ENCODE data around the gene RSPH1.

Gene RSPH1

DNA sequence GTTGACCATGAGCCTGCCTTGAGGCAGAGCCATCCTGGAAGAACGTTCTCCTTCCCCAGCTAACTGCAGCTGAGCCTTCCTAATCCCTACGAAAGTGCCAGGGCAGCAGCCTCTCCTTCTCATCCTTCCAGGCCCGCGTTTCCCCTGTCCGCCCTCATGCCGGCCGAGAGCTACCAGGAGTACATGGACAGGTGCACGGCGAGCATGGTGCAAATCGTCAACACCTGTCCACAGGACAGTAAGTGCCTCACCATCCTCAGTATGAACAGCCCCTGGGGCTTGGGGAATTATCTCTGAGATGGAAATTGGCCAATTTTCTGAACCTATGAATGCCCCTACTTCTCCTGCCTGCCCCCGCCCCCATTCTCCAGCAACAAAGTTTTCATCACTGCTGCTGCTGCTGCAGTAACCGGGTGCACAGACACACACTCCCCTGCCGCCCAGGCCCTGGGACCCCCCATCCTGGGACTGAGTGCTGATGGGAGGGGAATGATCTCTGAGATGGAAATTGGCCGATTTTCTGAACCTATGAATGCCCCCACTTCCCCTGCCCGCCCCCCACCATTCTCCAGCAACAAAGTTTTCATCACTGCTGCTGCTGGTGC lies 52.7 kb downstream of the RSPH1 start:
- no peak for DNase-seq

DNA sequence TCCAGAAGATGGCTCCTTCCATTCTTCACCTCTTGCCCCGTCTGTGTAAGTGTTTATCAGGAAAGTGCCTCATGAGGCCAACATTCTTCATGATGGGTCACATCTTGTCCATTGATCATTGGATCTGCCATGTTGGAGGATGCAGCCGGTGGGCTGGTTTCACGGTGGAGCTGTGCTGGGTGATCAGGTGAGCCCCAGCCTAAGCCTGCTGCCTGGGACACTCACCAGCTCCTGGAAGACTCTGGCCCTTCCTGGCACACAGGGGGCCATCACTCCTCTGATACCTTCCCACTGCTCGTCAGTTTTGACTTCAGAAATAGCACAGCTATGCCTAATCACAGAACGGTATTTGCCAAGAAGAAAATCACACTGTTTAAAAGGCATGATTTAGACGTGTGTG lies 54.1 kb downstream of the RSPH1 start:
- DNase-seq = no peak

DNA sequence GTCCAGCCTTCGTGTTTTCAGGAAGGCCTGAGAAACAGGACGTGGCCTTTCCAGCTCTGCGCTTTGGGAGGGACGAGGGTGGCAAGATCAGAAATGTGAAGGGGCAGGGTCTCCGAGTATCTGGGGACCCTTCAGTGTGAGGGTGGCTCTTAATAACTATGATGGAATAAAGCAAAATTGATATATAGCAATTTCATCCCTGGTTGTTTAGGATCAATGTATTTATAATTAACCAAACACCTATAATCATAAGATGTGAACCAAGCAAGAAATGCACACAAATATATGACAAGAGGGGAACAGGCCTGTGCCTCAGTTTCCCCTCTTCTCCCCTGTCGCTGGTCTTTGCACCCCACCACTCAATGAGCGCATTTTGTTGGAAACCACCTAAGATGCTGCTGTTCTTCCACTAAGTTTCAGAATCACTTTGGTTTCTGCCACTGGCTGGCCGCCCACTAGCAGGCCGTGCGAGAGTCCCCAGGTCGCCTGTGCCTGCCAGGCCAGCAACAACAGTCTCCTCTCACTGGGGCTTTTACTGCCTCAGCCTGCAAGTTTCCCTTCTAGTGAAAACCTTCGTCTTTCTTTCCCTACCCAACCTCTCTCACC lies 55.7 kb downstream of the RSPH1 start:
- no peak for DNase-seq

DNA sequence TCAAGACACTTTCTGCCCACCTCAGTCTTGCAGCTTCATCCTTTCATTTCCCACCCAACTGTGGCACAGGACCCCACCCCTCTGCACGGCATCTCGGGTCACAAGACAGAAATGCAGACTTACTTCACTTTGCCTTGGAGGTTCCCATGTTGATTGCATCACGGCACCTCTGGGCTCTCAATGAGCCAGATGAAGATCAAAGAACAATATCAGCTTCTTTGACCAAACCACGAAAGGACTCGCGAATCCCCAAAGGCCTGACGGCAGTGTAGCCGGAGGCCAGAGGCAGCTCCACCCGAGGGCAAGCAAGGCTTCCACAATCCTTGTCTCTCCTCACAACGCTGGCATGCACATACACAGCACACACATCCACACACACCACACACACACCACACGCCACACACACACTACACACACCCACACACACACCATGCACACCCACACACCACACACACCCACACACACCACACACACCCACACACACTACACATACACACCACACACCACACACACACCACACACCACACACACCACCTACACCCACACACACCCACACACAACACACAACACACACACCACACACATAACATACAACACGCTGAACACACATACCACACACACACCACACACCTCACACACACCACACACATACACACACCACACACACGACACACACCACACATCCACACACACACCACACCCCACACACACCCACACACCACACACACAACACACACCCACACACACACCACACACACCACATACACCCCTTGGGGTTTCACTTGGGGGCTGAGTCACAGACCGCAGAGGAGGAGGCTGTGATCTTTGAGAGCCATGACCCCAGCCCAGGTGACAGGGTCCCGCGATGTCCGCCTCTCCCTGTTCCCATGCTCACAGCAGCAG lies 56.5 kb downstream of the RSPH1 start:
- DNase-seq = no peak

DNA sequence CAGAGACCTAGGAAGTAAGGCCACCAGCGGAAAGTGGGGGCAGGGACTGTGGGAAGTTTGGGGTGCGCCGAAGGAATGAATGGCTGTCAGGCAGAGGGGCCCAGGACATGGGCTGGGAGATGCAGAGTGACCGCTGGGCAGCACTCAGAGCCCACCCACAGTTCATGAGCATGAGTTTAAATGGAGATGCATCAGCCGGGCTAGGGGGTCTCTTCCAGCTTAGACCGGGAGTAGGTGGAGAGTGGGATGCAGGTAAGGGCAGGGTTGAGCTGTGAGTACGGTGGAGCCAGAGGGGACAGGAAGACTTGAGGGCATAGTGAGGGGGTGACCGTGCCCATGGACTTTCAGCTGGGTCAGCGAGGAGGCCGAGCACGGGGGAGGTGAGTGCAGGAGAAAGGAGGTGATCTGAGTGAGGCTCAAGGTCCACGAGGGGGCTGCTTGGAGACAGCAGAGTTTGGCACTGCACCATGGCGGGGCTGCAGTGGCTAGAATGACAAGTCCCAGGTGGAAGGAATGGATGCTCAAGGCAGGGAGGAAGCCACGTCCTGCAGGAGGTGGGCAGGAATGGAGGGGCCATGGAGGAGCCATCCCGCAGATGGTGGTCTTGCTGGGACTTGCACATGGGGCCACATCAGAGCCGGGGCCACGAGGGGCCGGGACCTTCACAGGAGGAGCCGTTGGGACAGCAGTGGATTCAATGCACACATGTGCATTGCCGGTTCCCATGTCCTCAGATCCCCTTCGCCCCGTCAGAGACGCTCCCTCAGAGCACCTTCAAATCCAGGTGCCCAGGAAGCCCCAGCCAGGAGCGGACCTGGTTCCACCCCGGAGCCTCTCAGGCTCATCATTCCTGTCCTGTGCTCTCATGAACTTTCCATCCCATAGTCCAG lies 57.5 kb downstream of the RSPH1 start:
- no peak for DNase-seq

DNA sequence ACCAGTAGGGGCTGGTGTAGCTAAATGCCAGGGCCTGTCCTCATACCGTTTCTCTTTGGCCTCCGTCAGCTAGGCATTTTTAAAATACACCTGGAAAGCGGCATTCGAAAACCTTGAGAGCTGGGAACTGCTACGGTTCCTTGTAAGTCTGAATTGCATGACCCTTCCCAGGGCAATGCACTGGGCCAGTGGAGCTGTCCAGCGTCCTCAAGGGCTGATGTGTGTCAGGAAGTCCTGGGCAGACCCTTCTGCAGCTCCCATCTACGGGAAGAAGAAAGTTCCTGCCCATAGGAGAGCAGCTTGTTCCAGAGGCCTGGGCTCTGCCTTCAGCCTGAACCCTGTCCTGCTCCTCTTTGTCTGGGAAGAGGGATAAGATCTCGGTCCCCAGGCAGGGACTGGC lies 58.2 kb downstream of the RSPH1 start:
- no peak for DNase-seq

DNA sequence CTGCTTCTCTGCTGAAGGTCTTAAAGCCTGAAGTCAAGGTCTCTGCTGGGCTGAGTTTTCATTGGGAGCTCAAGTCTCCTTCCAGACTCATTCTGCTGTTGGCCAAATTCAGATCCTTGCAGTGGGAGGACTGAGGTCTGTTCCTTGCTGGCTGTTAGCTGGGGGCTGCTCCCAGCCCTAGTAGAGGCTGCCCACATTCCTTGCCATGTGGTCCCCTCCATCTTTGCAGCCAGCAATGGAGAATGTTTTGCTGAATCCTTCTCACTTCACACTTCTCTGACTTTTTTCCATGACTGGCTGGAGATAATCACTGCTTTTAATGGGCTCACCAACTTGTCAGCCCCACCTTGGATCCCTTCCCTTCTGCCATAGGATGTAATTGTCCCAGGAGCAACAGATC lies 59.1 kb downstream of the RSPH1 start:
- no peak for DNase-seq

DNA sequence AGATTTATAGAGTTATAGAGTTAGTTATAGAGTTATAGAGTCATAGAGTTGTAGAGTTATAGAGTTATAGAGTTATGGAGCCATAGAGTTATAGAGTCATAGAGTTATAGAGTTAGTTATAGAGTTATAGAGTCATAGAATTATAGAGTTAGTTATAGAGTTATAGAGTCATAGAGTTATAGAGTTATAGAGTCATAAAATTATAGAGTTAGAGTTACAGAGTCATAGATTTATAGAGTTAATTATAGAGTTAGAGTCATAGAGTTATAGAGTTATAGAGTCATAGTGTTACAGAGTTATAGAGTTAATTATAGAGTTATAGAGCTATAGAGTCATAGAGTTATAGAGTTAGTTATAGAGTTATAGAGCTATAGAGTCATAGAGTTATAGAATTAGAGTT lies 60.2 kb downstream of the RSPH1 start:
- DNase-seq = no peak

DNA sequence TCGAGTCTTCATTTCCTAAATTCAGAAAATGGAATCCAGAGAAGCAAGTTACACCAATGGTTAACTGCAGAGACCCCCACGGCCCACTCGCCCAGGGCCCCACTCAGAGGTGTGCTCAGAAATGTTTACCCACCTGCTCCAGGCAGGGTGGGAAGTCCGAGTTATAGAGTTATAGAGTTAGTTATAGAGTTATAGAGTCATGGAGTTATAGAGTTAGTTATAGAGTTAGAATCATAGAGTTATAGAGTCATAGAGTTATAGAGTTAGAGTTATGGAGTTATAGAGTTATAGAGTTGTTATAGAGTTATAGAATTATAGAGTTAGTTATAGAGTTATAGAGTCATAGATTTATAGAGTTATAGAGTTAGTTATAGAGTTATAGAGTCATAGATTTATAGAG lies 60.6 kb downstream of the RSPH1 start:
- DNase-seq = no peak

DNA sequence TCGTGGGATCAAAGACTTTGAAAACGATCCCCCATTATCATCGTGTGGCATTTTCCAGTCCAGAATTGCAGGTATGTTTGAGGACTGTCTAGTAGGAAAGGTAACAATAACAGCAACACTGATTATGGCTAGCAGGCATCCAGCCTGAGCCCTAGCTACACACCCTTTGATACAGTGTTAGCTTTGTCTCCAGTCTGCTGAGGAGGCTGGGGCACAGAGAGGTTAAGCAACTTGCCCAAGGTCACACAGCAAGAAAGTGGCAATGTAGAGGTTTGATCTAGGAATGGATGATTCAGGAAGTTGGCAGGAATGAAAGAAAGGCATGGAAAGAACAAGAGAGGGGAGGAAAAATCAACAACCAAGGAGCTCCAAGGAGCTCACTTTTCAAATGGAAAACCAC lies 61.1 kb downstream of the RSPH1 start:
- no peak for DNase-seq

DNA sequence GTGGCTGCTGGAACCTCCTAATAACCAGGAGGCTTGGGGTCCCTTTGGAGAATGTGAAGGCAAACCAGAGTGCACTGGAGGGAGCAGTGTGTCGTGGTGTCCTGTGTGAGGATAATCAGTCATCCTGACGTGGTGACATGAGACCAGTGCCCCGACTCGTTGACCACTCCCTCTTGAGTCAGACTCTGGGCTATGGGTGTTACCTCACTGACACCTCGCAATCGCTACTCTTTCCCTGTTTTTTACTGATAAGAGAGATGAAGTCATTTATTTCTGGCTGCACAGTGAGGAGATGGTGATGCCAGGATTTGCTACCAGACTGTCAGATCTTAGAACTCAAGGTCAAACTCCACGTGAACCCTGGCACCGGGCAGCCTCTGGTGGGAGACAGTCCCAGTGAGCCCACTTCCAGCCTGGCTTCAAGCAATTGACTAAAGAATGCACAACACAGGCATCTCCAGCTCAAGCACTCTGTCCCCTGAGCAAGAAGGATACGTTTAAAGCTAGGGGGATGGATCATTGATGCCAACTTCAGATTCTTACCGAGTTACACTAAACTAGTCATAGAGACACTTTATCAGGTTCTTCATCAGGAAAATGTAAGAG lies 62.0 kb downstream of the RSPH1 start:
- DNase-seq = no peak

DNA sequence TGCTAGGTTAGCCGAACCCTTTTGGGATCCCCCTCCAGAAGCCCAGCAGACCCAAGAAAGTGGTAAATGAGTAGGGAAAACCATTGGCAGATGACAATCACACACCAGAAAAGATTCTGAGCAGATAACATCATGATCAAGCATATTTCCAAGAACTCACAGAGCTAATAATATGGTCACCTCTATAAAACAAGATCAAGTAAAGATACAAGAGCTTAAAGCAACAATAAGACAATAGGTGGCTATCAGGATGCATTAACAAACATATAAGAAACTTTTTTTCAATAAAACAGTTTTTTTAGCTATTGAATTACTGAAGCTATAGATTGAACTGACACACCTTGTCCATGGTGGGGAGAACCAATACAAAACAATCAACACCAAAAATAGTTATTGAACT lies 63.3 kb downstream of the RSPH1 start:
- DNase-seq = no peak

DNA sequence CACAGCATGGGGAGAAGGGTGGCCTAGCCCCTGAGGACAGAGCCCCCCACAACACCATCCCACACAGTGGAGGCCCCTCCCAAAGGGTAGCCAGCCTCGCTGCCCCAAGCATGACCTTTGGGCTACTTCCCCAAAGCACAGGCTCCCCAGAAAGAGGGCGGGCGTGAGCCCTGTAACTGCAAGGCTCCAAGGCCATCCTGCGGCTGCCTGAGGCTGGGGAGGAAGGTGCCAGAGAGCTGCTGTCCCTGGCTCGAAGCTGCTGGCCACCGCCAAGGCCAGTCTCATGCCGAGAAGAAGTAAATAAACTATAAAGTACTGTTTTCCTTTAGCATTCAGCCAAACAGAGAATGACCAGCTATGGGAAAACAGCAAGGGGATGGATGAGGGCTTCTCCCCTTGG lies 64.8 kb downstream of the RSPH1 start:
- DNase-seq = no peak

DNA sequence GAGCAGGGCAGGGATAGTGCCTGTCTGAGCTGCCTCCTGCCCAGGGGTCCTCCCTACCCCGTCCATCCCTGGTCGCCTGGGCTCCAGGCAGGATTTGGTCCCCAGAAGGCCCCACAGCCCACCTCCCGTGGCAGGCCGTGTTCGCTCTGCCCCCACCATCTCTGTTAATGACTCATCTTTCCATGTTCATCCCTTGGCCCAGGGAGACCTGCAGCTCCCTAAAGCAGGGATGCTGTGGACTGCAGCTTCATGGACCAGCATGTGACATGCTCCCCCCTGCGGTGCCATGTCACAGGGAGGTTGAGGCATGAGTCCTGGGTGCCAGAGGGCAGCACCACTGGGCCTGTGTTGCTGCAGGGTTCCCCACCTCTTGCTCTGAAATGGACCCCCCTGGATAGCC lies 65.5 kb downstream of the RSPH1 start:
- DNase-seq = no peak

DNA sequence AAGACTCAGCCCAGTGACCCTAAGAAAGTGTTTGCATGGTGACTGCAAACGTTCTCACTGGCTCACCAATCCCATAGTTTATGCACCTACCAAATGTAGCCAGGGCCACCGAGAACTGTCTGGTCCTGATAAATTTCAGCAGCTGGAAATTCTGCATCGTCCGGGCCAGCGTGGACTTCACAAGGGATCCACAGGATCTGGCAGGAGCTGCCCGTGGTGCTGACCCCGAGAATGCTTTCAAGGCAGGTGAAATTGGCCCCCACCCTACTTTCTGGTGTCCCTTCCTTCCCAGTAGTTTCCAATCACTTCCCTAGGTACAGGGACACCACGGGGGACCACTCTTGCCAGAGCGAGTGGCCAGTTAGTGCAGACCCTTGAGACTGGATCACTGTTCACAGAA lies 66.2 kb downstream of the RSPH1 start:
- no peak for DNase-seq

DNA sequence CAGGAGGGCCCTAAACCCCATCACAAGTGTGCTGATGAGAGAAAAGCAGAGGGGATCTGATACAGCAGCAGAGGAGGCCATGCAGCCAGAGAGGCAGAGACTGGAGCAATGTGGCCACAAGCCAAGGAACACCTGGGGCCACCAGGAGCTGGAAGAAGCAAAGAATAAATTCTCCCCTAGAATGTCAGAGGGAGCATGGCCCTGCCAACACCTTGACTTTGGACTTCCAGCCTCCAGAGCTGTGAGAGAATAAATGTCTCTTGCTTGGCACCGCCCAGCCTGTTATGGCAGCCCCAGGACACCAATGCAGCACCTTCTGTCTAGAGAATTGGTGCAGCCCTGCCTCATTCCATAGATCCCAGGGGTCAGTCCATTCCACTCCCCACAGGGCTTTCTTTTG lies 67.0 kb downstream of the RSPH1 start:
- DNase-seq = no peak

DNA sequence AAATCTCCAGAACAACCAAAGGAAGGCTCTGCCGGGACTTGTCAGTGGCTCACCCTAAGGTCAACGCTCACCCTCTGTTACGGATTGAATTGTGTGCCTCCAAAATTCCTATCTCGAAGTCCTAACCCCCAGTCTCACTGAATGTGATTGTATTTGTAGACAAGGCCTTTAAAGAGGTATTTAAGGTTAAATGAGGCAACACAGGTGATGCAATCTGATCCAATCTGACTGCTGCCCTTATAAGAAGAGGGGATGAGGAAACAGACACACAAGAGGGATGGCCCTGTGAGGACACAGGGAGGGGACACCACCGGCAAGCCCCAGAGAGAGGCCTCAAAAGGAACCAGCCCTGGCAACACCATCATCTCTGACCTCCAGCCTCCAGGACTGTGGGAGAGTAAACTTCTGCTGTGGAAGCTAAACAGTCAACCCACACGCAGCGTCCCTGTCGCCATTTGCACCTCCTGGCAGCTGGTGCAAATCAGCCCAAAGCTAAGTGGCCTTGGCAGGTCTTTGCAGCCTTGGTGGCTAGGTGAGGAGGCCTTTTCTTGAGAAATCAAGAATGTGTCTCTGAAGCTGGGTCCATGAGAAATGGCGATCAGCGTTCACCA lies 68.1 kb downstream of the RSPH1 start:
- DNase-seq = no peak

DNA sequence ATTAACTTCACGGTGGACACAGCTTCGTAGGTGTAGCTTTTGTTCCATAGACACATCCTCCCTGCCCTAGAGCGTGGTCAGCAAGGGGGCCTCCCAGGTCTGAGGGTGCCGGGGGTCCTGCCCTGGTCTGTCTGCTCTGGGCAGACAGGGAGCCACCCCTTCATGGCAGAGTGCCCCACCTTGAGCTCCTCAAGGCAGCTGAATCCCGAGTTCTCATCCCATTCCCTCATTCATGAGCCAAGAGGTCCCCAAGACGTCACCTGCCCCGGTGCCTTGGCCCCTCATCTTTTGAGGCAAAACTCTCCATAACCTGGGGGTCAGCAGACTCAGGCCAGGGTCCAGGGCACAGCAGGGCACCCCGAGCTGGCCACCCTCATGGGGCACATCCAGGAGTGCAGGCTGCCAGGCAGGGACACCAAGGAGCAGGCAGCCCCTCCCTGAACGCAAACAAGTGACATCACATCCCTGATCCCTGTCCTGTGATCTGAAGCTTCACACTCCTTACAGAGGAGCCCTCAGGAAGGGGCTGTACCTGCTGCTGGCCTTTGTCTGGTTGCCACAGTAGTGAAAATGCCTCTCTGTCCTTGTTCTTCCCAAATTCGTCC lies 69.0 kb downstream of the RSPH1 start:
- DNase-seq = no peak

DNA sequence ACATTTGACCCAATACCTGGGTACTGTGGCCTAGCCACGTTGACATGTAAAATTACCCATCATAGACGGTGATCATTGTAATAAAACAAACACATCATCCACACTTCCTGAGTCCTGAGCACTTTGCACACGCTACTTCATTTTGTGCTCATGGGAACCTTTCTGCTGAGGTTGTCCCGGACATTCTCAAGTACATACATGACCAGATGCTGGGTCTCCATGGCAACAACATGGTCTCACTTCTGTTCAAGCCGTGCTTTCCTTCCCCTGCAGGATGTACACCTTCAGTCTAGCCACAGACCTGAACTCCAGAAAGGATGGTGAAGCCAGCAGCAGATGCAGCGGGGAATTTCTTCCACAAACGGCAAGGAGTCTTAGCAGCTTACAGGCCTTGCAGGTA lies 69.6 kb downstream of the RSPH1 start:
- DNase-seq = no peak

DNA sequence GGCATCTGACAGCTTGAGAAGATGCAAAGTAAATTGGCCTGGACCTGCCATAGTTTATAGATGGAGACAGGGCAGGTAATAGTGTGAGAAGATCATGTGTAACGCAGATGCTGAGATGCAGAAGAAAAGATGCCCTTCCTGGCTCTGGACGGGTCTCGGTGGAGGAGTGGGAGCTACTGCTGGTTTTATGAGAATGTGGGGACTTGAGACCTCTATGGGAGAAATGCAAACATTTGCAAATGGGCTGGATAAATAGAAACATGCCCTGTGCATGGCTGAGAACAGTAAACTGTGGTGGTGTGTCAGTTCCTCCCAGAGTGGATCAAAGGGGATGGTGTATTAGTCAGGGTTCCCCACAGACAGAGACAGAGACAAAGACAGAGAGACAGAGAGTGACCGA lies 70.4 kb downstream of the RSPH1 start:
- DNase-seq = no peak

DNA sequence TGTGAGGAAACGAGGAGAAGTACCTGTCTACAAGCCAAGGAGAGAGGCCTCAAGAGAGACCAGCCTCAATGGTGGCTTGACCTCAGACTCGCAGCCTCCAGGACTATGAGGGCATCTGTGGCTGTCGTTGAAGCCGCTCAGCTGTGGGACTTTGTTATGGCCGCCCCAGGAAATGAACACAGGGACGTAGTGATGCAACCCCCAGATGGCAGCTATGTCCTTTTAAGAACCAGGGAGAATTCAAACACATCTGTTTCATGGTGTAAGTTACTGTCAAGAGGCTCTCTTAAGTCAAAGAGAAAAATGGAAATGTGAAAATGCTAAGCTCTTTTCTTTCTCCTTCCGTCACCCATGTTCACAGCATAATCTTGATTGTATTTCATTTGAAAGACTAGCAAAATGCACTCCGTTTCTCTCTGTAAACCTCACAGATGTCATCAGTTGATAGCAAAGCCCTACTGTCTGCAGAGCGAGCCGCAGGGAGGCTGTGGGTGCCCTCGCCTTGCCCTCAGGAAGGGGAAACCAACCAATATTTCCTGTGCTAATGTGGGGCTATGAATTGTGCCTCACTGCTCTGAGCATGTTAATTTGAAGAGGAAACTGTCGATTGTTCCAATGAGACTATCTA lies 71.0 kb downstream of the RSPH1 start:
- DNase-seq = no peak

DNA sequence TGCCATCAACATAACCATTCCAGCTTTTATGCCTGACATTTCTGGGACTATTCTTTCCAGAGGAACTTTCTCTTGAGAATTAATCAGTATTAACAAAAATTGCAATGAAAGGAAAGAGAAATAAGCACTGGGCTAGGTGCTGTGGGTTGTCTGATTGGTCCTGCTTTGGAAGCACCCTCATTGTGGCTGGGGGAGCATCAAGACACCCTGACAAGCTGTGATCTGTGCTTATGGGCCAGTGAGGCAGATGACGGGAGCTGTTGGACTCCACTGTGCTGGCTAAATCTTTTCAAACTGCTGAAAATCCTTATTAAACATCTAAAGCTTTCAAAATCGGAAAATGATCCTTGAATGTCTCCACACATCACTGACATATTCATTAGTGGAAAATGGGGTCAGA lies 72.3 kb downstream of the RSPH1 start:
- no peak for DNase-seq

All from NCI-H2081 treated with DMSO at 0.1 percent for 48 hours (cell line).